Activated T-cell treated with anti-CD3 and anti-CD28 coated beads for 4 hours (primary cell): ENCODE measurements around the gene NDUFS7.

ENCODE experiments used
- DNase-seq: peaks from one replicate; pipeline ENCODE4 v3.0.0-alpha.2; 2020

The NDUFS7 gene

DNA sequence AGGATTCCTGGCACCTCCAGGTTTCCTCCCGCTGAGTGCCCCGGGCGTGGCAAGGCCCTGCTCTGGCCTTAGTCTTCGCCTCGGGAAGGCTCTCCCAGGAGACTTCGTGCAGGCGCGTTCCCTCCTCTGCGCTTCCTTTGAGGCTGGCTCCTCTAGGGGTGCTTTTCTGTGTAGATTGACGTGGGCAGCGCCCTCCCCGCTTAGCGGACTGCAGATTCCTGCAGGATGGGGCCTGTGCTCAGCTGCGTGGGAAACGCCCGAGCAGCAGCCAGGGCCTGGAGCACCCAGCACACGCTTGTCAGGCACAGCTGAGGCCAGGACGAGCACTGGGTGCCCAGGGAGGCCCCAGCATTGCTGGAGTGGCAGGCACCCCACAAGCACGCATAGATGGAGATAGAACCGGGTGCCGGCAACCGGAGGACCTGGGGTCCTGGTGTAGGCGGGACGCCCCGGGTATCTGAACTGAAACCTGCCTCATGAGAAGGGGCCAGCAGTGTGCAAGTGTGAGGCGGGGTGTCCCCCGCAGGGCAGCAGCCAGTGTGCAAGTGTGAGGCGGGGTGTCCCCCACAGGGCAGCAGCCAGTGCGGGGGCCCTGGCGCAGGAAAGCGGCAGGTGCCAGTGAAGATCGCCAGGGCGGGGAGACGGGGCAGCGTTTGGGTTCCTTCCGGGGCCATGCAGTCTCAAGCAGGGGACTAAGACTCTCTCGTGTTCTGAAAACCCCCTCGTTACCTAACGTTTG lies 3.4 kb downstream of the NDUFS7 start:
- DNase-seq: no peak

DNA sequence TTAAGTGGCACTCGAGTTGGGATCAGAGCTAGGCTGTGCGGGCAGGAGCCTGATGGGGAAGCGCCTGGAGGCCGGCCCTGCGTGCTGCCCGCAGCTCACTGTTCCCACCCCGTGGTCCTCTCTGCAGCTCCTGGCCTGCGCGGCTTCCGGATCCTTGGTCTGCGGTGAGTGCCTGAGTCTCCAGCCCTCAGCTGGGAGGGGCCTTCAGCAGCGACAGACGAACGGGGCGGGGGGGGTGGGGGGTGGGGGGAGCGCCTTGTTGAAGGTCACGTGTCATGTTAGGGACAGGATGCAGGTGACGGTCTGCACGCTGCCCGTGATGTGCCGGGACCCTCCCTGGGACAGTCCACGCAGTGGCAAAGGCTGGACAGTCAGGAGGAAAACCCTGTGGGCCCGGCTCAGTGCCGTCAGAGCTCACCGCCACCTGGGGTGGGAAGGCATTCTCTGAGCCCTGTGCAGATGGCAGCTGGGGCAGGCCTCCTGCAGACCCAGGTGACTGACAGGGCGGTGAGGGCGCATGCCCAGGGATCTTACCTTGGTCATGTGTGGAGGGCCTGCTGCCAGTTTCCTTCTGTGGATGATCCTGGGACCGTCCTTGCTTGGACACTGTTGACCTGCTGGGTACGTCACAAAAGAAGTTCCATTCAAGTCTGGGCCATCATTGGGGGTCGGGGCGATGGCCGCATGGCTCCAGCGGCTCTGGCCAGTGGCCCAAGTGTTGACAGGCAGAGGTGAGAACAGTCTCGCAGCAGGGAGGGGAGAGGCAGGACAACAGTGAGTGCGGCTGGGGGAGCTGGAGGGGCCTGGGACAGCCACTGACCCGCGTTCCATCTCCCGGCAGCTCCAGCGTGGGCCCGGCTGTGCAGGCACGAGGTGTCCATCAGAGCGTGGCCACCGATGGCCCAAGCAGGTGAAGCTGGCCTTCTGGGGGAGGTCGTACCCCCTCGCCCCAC lies 4.3 kb downstream of the NDUFS7 start:
- DNase-seq: no peak

DNA sequence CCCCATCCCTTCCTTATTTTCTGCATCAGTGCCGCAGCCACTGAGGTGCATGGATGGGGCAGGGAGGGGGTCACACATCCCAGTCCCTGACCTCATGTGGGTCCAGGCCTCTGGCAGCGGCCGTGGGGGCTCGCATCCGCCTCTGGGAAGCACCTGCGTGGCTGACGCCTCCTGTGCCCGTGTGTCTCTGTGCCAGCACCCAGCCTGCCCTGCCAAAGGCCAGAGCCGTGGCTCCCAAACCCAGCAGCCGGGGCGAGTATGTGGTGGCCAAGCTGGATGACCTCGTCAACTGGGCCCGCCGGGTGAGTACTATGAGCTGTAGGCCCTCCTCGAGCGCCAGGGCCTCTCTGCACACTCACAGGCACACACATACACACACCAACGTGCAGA lies 4.9 kb downstream of the NDUFS7 start:
- DNase-seq: no peak

DNA sequence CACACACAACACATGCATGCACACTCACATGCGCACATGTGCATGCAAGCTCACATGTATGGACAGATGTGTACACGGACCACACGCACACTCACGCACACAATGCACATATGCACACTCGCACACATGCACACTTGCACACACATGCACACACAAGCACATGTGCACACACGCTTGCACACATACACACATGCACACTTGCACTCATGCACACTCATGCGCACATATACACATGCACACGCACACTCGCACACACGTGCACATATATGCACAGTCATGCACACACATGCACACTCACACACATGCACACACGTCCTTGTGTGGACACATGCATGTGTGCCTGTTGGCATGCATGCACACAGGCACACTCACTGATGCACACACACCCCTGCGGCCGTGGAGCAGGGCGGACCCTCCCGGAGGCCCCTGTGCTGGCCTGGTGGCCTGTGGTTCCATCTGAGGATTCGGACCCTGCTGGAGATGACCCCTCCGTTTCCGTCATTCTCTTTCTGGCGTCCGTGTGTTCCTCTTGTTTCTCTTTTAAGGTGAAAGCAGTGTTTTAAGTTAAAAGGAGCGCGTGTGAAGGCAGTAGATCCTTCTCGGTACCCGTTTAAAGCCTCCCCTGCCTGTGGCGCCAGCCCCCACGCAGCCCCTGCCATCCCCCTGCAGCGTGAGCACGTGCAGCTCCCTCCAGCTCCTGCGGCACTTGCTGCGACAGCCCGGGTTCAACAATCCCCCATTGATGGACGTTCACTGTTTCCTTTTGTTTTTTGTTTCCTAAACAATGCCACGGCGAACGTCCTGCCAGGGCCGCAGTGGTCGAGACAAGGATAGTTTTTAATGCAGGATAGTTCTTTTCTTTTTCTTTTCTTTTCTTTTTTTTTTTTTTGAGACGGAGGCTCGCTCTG lies 5.6 kb downstream of the NDUFS7 start:
- DNase-seq: no peak

DNA sequence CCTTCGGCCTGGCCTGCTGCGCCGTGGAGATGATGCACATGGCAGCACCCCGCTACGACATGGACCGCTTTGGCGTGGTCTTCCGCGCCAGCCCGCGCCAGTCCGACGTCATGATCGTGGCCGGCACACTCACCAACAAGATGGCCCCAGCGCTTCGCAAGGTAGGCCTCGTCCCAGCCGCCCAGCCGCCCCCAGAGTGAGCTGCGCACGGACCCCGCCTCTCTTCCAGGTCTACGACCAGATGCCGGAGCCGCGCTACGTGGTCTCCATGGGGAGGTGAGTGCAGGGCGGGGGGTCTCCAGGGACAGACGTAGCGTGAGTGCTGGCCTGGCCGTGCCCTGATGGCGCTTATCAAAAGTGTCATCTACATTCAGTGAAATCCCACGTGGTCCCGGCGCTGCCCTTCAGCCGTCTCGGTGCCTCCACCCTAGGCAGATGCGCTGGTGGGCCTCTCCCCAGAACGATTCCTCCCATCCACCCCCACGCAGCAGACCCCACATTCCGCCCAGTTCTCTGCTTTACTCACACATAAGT lies 7.2 kb downstream of the NDUFS7 start:
- no peak for DNase-seq

DNA sequence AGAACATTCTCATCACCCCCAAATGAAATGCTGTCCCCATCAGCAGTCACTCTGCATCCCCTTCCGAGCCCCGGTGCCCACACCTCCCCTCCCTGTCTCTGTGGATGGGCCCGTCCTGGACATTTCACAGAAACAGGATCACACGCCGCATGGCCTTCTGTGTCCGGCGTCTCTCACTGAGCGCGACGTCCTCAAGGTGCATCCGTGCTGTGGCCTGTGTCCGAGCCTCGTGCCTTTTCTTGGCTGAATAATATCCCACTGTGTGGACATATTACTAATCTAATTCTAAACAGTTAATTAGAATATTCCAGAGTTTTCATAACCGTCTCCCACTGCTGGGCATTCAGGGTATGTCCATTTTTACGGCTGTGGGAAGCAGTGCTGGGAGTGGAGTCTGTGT lies 8.7 kb downstream of the NDUFS7 start:
- no peak for DNase-seq

DNA sequence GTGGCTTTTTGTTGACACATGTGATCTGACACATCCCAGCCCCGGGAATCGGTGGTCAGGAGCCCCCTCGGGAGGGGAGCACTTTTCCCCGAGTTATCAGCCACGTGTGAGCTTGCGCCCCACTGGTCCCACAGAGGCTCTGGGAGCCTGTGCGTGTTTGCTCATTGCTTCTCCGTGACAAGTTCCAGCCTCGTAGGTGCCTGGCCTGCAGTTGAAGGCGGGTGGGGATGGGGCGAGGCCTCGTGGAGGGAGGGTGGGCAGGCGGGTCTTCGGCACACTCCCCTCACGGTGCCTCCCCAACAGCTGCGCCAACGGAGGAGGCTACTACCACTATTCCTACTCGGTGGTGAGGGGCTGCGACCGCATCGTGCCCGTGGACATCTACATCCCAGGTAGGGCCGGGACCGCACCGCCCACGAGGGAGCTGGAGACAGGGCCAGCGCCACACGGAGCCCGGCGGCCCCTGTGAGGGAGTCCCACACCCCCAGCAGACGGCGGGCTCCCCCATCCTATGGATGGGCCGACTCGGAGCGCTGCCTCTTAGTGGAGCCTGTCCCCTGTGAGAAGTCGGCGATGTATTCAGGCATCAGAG lies 9.3 kb downstream of the NDUFS7 start:
- DNase-seq: no peak

DNA sequence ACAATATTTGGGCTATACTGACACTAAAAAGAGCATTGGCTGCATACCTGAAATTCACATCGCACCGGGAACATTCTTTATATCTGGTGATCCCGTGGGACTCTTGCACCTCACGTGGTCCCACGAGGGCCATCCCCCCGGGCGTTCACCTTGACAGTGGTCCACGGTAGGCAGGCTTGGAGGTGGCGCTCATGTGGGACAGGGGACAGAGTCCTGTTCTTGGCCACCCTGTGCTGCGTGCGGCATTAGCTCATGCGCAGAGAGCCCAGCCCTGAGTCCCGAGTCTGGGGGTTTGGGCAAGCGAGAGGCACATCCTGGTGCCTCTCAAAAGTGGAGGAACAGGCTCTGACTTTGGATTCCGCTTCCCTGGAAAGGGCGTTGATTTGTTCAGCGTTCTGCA lies 10.1 kb downstream of the NDUFS7 start:
- DNase-seq: no peak

DNA sequence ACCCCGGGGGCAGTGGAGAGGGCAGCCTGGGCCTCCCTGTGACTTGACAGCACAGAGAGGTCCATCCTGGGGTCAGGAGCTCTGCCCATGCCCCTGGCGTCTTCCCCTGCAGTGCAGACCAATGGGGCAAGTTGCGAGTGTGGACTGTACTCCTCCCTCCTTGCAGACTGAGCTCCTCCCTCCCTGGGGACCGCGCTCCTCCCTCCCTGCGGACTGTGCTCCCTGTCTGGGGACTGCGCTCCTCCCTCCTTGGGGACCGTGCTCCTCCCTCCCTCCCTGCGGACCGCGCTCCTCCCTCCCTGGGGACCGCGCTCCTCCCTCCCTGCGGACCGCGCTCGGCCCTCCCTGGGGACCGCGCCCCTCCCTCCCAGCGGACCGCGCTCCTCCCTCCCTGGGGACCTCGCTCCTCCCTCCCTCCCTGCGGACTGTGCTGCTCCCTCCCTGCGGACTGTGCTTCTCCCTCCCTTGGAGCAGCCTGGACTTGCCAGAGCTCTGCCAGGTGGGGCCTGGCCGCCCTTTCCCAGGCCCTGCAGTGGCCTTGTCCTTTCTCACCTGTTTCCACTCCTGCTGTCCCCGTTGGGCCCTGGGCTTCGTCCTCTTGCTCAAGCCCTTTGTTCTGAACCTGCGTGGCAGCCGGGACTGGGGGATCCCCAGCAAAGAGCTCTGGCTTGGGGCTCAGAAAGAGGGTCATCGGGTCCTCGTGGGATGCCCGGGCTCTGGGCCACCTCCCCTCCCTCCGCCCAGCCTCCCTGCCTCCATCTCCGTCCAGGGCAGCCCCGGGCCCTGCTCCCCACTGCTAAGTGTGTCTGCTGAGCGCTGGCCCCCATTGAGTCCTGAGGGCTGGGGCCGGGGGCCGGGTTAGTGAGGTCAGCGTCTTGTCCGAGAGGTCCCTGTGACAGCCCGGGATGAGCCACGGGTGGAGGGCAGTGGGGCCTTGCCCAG lies 10.8 kb downstream of the NDUFS7 start:
- no peak for DNase-seq

DNA sequence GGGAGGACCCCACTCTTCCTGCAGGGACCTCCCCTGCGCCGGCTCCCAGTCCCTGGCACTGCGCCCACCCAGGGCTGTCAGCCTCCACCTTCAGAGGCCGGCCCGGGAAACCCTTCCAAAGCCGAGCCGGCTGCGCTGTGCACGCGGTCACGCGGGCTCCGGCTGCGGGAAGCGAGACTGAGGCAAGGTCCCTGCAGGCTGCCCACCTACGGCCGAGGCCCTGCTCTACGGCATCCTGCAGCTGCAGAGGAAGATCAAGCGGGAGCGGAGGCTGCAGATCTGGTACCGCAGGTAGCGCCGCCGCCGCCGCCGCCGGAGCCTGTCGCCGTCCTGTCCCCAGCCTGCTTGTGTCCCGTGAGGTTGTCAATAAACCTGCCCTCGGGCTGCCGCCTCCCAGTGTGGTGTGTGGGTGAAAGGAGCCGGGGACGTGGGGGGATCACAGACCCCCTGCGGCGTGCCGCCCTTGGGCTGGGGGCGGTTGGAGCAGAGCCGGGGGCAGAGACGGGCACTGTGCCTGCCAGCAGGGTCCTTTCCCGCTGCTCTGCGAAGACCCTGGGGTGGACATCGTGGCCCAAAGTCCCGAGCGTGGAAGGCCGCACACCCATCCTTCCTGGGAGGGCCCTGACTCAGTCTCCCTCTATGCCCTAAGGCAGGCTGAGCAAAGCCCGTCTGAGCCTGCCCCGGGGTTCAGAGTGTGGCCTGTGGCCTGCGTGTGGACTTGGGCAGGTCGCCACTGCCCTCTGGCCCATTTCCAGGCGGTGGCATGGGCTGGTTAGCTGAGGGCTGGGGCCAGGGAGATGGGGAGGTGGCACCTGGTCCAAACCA lies 11.7 kb downstream of the NDUFS7 start:
- DNase-seq: no peak

DNA sequence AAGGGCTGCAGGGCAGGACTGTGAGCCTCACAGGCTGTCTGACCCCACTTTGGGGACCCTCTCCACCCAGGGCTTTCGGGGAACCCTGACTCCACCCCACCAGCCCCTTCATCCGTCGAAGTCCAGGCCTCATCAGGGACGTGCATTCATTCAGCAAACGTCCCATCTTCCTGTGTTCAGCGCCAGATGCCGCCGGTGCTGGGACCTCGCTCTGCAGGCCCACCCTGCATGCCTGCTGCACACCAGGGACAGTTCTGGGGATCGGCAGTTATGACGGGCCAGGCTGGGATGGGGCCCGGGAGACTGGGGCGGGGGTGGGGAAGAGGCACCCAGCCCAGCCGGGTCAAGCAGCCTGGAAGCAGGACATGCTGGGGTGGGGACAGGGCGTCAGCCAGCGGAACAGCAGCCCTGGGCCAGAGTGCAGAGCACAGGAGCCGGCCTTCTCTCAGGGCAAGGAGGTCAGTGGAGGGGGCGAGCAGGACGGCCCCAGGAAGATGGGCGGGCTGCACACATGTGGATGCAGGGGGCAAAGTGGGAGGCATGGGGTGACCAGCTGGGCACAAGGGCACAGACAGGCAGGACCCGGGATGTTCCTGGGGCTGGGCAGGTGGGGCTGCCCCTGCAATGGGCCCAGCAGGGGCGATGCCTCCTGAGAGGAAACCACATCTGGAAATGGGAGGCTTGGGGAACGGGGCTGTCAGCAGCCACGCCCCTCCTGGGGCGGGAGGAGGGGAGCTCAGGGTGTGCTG lies 12.5 kb downstream of the NDUFS7 start:
- no peak for DNase-seq

DNA sequence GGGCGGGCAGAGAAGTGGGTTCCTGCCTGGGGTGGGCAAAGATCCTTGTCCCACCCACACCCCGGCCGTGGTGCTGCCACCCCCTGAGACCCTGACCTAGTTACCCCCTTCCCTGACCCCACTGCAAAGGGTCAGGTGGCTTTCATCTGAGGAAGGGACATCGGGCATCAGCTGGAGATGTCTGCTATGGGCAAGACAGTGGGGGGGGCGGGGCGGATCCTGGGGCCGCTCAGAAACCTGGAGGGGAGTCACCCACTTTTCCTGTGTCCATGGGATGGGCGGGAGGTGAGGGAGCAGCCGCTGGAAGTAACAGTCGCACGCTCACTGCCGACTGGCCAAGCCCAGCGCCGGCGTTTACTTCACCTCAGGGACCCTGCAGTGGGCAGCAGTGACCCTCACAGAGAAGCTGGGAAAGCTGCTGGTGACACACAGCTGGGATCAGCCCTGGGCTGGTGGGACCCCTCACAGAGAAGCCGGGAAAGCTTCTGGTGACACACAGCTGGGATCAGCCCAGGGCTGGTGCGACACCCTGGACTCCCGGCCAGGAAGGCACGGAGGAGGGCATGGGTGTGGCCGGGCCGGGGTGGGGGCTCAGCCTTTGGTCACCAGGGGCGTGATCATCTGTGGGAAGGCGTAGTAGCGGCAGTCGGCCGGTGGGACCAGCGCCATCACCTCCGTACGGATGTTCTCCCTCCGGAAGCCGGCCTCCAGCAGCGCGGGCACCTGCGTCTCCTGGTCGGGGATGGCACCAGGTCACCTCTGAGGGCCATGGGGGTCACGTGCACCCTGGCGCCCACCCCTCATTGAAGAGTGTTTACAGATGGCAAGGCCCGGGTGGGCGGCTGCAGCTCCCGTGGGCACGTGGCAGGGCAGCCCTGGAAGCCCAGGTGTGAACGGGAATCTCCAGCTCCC lies 13.3 kb downstream of the NDUFS7 start:
- no peak for DNase-seq

DNA sequence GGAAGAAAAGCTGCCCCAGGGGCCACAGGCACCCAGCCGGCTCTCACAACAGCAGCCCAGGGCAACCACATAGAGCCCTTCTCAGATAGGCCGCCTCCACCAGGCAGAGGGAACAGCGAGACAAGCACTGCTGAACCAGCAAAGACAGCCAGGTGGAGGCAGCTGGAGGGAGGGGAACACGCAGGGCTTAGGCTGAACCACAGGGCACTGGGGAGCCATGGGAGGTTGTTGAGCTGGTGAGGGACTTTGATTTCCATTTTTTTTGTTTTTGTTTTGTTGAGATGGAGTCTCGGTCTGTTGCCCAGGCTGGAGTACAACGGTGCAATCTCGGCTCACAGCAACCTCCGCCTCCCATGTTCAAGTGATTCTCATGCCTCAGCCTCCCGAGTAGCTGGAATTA lies 14.1 kb downstream of the NDUFS7 start:
- no peak for DNase-seq

DNA sequence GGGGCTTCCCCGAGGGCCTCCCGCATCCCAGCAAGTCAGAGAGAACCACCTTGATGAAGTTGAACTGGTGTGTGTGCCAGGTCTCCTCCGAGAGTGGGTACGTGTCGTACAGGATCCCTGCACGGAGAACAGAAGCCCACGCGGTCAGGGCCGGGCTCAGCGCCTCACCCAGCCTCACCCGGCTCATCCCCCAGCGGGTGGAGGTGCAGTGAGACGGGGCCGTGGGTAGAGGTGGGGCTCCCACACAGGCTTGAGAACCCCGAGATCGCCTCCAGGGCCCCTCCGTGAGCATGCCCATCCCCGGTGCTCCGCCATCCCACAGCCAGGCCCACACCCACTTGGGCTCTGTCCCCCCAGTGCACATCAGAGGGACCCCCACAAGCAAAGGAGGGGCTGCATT lies 15.4 kb downstream of the NDUFS7 start:
- no peak for DNase-seq

DNA sequence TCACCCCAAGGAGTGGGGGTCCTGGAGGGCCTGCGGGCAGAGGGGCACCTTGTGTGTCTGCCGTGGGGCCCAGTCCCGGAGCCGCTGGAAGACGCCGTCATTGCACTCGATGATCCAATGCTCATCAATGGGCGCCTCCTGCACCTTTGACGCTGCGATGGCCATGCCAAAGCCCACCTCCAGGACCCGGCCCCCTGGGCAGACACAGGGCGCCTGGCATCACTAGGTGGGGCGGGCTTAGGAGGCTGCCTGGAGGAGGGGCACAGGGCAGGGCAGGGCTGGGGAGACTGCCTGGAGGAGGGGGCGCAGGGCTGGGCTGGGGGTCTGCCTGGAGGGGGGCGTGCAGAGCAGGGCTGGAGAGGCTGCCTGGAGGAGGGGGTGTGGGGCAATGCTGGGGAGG lies 16.0 kb downstream of the NDUFS7 start:
- no peak for DNase-seq

DNA sequence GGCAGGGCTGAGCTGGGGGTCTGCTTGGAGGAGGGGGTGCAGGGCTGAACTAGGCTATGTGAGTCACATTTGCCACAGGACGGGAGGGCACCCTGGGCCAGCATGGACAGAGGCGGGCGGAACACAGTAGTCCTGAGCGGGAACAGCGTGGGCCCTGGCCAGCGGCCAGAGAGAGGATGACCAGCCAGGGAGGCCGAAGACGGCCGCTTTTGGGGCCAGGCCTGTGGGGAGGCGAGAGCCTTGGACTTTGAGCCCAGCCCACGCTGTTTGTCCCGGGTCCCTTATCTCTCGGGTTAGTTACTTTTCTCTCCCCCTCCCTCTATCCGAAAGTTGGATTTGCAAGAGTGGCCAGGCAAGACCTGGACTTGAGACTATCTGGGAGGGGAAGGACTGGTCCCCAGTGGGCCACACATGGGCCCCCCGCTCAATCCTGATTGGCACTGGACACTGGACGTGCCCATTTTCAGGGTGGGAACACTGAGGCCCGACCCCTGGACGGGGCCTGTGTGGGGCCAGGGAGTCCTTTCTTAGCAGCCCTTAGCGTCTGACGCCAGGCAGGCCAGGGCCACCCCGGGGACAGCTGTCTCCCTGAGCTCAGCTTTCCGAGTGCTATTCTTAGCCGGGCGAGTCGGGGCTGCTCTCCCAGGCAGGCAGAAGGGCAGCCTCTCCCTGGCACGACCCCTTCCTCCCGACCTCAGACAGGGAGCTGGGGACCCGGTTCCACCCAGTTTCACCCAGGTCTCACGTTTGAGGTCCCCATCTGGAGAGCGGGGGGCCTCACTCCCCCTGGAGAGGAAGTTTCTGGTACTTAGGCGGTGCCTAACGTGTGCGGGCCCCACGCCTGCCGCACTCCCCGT lies 16.8 kb downstream of the NDUFS7 start:
- DNase-seq: no peak

DNA sequence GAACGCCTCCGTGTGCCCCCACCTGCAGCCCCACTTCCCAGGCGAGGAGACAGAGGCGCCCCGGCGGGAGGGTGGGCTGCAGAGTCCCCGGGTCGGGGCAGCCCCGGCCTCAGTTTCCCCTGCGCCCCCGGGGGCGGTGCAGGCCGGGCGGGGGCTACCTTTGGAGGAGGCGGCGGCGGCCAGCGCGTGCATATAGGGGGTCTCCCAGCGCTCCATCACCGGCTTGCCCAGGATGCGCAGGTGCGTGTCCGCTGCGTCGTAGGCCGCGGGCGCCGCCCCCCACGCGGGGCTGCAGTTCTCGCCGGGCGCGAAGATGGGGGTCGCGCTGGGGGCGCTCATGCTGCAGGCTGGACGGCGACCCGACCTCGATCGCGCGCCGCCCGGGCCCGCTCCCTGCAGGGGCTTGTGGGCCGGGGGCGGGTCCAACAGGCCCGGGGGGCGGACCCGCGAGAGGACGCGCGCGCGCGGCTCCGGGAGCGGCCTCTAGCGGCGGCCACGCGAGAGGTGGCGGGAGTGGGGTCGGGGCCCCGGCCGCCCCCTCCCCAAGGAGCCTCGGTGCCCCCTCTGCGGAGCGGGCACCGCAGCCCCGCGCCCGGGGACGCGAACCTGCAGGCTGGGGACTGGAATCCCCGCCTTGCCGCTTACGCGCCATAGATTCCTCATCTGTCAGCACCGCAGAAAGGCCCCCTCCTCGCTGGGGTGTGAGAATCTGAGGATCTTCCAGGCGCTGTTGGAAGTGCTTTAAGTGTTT lies 17.6 kb downstream of the NDUFS7 start, which contains the start of gene GAMT:
GAMT (minus strand) TSS at position 405 of the 751 bp plus-strand sequence; CDS start at position 339, 66 bp downstream.
- DNase-seq: no peak
